ENCODE results near the gene GPHN. TPM values are rescaled to one million over a fixed set of nuclear protein-coding genes. Genes with fewer than 3 reads are reported as not detected.

GPHN gene
- total RNA-seq, 1 donor: 8.3 TPM

DNA sequence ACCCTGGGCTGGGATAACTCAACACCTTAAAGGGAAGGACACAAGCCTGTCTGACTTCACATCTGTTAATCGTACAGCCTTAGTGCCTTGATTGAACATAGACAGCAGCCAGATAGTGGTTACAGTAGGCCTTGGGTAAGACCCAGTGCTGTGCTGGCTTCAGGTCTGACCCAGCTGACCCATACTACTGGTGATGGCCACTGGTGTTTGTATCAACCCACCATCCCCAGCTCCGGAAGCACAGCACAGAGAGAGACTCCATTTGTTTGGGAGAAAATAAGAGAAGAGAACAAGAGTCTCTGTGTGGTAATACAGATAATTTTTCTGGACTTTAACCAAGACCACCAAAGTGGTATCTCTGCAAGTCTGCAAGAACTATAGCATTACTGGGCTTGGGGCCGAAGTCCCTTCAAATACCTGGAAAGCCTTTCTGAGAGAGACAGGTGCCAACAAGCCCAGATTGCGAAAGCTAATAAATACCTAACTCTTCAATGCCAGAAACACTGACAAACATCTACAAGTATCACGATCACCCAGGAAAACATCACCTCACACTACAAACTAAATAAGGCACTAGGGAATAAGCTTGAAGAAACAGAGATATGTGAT is 351.2 kb downstream of the GPHN start:
- TF ChIP-seq CTCF (IDR thresholded peaks at IDR 0.05; ENCODE audit: extremely low read depth, low read depth, low read length): no peak
- Histone ChIP-seq H3K4me3 (ENCODE audit: insufficient read depth, low read length) (no peak overlapping the region), H3K4me2 (ENCODE audit: insufficient read depth, low read length) (no peak overlapping the region)

GRCh38 chr14:66881596-66881995 is 373.6 kb downstream of the GPHN start:
- Histone ChIP-seq H3K4me2 (ENCODE audit: insufficient read depth, low read length) (no peak overlapping the region), H3K4me1 (ENCODE audit: insufficient read depth, low read length) (no peaks in the 10 kb centered on the region), H4K20me1 (ENCODE audit: insufficient read depth, low read length) (no peaks in the 10 kb centered on the region), H3K79me2 (ENCODE audit: insufficient read depth, low read length) (no peaks in the 10 kb centered on the region), H2AFZ (ENCODE audit: low read length) (no peak overlapping the region), H3K27ac (ENCODE audit: low read depth, low read length) (no peak overlapping the region), H3K4me3 (ENCODE audit: insufficient read depth, low read length) (no peak overlapping the region), H3K36me3 (ENCODE audit: insufficient read depth, low read length) (no peaks in the 10 kb centered on the region), H3K27me3 (ENCODE audit: insufficient read depth, low read length) (no peaks in the 10 kb centered on the region), H3K9me3 (ENCODE audit: low read depth, low read length) (no peaks in the 10 kb centered on the region)
- TF ChIP-seq CTCF (IDR thresholded peaks at IDR 0.05; ENCODE audit: extremely low read depth, low read depth, low read length): no peak
- DNase-seq (ENCODE audit: insufficient read length, low spot score, missing footprints): no peak

More for the DNA sequence above, 351.2 kb downstream of the GPHN start:
- H2AFZ ChIP-seq (ENCODE audit: low read length): no peak overlapping the region
- H3K36me3 ChIP-seq (ENCODE audit: insufficient read depth, low read length): no peaks in the 10 kb centered on the region
- H3K27ac ChIP-seq (ENCODE audit: low read depth, low read length): no peak overlapping the region
- no peaks in the 10 kb centered on the region for H3K4me1 ChIP-seq (ENCODE audit: insufficient read depth, low read length)
- no peaks in the 10 kb centered on the region for H3K27me3 ChIP-seq (ENCODE audit: insufficient read depth, low read length)
- no peaks in the 10 kb centered on the region for H4K20me1 ChIP-seq (ENCODE audit: insufficient read depth, low read length)
- H3K79me2 ChIP-seq (ENCODE audit: insufficient read depth, low read length): no peaks in the 10 kb centered on the region
- H3K9me3 ChIP-seq (ENCODE audit: low read depth, low read length): no peaks in the 10 kb centered on the region
- DNase-seq (ENCODE audit: insufficient read length, low spot score, missing footprints): no peak

GRCh38 chr14:66884149-66884548 is 376.2 kb downstream of the GPHN start:
- H3K79me2 ChIP-seq (ENCODE audit: insufficient read depth, low read length): no peaks in the 10 kb centered on the region
- H3K27ac ChIP-seq (ENCODE audit: low read depth, low read length): no peak overlapping the region
- DNase-seq (ENCODE audit: insufficient read length, low spot score, missing footprints): no peak
- TF ChIP-seq CTCF (IDR thresholded peaks at IDR 0.05; ENCODE audit: extremely low read depth, low read depth, low read length): no peak
- H2AFZ ChIP-seq (ENCODE audit: low read length): no peak overlapping the region
- no peak overlapping the region for H3K4me2 ChIP-seq (ENCODE audit: insufficient read depth, low read length)
- no peak overlapping the region for H3K4me3 ChIP-seq (ENCODE audit: insufficient read depth, low read length)
- no peaks in the 10 kb centered on the region for H3K36me3 ChIP-seq (ENCODE audit: insufficient read depth, low read length)
- no peaks in the 10 kb centered on the region for H4K20me1 ChIP-seq (ENCODE audit: insufficient read depth, low read length)
- no peaks in the 10 kb centered on the region for H3K4me1 ChIP-seq (ENCODE audit: insufficient read depth, low read length)
- H3K9me3 ChIP-seq (ENCODE audit: low read depth, low read length): no peaks in the 10 kb centered on the region
- no peaks in the 10 kb centered on the region for H3K27me3 ChIP-seq (ENCODE audit: insufficient read depth, low read length)

DNA sequence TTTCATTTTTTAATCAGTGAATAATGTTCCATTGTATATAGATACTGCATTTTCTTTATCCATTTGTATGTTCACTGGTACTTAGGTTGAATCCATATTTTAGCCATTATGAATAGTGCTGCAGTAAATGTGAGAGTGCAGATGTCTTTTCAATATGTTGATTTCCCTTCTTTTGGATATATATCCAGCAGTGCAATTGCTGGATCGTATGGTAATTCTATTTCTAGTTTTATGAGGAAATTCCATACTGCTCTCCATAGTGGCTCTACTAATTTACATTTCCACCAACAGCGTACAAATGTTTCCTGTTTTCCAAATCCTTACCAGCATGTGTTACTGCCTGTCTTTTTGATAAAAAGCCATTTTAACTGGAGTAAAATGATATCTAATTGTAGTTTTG is 392.8 kb downstream of the GPHN start:
- Histone ChIP-seq H3K36me3 (ENCODE audit: insufficient read depth, low read length) (no peaks in the 10 kb centered on the region), H3K4me1 (ENCODE audit: insufficient read depth, low read length) (no peaks in the 10 kb centered on the region), H3K9me3 (ENCODE audit: low read depth, low read length) (no peaks in the 10 kb centered on the region), H3K79me2 (ENCODE audit: insufficient read depth, low read length) (no peaks in the 10 kb centered on the region), H3K27ac (ENCODE audit: low read depth, low read length) (no peak overlapping the region), H3K4me3 (ENCODE audit: insufficient read depth, low read length) (no peak overlapping the region), H2AFZ (ENCODE audit: low read length) (no peak overlapping the region), H3K27me3 (ENCODE audit: insufficient read depth, low read length) (no peaks in the 10 kb centered on the region), H4K20me1 (ENCODE audit: insufficient read depth, low read length) (no peaks in the 10 kb centered on the region), H3K4me2 (ENCODE audit: insufficient read depth, low read length) (no peak overlapping the region)
- no peak for TF ChIP-seq CTCF (IDR thresholded peaks at IDR 0.05; ENCODE audit: extremely low read depth, low read depth, low read length)
- no peak for DNase-seq (ENCODE audit: insufficient read length, low spot score, missing footprints)
